Nephron (organoid): ENCODE measurements around the gene KRTAP22-2.

Experiments
- H3K27ac Mint-ChIP-seq, 3 experiments: 2 replicates each; pipeline ENCODE4 v1.8.0; 2020; ENCODE audit warnings: mixed read lengths in 3 of 3, mild to moderate bottlenecking in 2 of 3, moderate library complexity in 1 of 3
- H3K27me3 Mint-ChIP-seq: 2 replicates; pipeline ENCODE4 v1.8.0; 2021; ENCODE audit warnings: low read depth, mild to moderate bottlenecking, moderate library complexity, mixed read lengths
- H3K36me3 Mint-ChIP-seq: 2 replicates; pipeline ENCODE4 v1.8.0; 2020; ENCODE audit warnings: low read depth, mixed read lengths
- H3K4me1 Mint-ChIP-seq: 2 replicates; pipeline ENCODE4 v1.8.0; 2020; ENCODE audit warnings: mixed read lengths
- H3K4me3 Mint-ChIP-seq, 3 experiments: 2 replicates each; pipeline ENCODE4 v1.8.0; 2020; ENCODE audit warnings: mild to moderate bottlenecking in 3 of 3, mixed read lengths in 3 of 3, moderate library complexity in 2 of 3
- H3K9me3 Mint-ChIP-seq: 2 replicates; pipeline ENCODE4 v1.8.0; 2020; ENCODE audit warnings: mixed read lengths
- TF ChIP-seq, protein P1 (sequence below), 3 experiments: fragments of 200-600 bp; sonication (generic); IDR thresholded peaks; one replicate each; pipeline ENCODE4 v1.5.0; 2021; ENCODE audit warnings: antibody characterized with exemption in 3 of 3; ENCODE audit not compliant: unreplicated experiment in 3 of 3

Gene KRTAP22-2

DNA sequence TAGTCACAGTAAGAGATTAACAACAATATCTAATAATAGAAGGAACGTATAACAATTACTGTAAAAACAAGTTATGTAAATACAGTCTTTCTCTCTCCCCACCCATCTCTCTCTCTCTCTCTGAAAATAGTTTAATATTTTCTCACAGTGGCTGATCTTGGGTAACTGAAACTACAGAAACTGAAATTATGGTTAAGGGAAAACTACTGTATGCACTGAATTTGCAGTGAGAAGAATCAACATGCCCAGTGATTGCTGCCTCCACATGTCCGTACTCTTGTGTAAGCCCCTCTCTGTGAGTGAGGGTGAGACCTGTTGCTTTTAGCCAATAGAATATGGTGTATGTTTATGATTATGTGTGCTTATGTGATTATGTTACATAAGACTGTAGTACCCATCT lies 21.9 kb upstream of the KRTAP22-2 start:
- Mint-ChIP-seq H3K4me1 (no peaks in the 10 kb centered on the region), H3K36me3 (no peaks in the 10 kb centered on the region), H3K27ac (no peak overlapping the region), H3K27me3 (no peaks in the 10 kb centered on the region), H3K4me3 (no peak overlapping the region), H3K9me3 (peaks cover 3% of the 10 kb centered on the region)
- TF ChIP-seq, protein P1, sequence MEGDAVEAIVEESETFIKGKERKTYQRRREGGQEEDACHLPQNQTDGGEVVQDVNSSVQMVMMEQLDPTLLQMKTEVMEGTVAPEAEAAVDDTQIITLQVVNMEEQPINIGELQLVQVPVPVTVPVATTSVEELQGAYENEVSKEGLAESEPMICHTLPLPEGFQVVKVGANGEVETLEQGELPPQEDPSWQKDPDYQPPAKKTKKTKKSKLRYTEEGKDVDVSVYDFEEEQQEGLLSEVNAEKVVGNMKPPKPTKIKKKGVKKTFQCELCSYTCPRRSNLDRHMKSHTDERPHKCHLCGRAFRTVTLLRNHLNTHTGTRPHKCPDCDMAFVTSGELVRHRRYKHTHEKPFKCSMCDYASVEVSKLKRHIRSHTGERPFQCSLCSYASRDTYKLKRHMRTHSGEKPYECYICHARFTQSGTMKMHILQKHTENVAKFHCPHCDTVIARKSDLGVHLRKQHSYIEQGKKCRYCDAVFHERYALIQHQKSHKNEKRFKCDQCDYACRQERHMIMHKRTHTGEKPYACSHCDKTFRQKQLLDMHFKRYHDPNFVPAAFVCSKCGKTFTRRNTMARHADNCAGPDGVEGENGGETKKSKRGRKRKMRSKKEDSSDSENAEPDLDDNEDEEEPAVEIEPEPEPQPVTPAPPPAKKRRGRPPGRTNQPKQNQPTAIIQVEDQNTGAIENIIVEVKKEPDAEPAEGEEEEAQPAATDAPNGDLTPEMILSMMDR (IDR thresholded peaks at IDR 0.05; ENCODE audit: unreplicated experiment in 3 of 3): no peak

DNA sequence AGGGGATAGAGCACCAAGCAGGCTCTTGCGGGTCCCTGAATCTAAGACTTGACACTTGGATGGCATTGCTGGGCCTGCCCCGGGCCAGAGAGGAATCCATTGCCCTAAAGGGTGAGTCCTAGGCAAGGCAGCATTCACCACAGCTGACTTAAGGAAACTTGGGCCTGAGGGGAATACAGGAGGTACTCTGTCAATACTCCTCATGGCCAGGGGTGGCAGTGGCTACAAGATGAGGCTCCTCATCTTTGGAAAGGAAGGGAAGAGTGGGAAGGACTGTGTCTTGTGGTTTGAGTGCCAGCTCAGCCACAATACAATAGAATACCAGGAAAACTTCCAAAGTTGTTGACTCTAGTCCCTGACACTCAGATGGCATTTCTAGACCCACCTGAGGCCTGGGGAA lies 15.8 kb upstream of the KRTAP22-2 start:
- no peaks in the 10 kb centered on the region for H3K4me1 Mint-ChIP-seq
- no peaks in the 10 kb centered on the region for H3K36me3 Mint-ChIP-seq
- H3K27ac Mint-ChIP-seq: no peak overlapping the region
- no peak overlapping the region for H3K4me3 Mint-ChIP-seq
- H3K9me3 Mint-ChIP-seq: peaks cover 1% of the 10 kb centered on the region
- H3K27me3 Mint-ChIP-seq: peaks cover 5% of the 10 kb centered on the region
- TF ChIP-seq, protein P1 (IDR thresholded peaks at IDR 0.05; ENCODE audit: unreplicated experiment in 3 of 3): no peak

DNA sequence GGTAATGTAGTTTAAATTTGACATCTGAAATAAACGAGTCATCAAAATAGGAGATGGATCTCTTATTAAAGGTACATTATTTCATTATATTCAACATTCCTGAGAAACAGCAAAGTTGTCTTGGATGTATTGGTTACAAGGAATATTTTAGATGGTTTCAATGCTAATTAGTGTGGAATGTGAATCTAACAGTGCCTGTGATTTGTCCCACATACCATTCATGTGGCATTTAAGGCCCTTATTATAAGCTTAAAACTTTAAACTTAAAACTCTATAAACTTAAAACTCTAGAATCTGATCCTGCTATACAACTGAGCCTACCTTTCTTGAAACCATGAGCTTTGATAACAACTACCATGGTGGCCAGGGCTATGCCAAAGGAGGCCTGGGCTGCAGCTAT lies 10.6 kb upstream of the KRTAP22-2 start, which contains the start of gene KRTAP22-1:
Gene KRTAP22-1, plus strand, starts transcription at position 301 of the 400 bp plus-strand sequence.
- Mint-ChIP-seq H3K4me1 (no peaks in the 10 kb centered on the region), H3K36me3 (no peaks in the 10 kb centered on the region), H3K27me3 (peaks cover 5% of the 10 kb centered on the region), H3K4me3 (no peak within 1 kb of the TSS), H3K9me3 (no peaks in the 10 kb centered on the region), H3K27ac (no peak within 1 kb of the TSS)
- TF ChIP-seq, protein P1 (IDR thresholded peaks at IDR 0.05; ENCODE audit: unreplicated experiment in 3 of 3): no peak

DNA sequence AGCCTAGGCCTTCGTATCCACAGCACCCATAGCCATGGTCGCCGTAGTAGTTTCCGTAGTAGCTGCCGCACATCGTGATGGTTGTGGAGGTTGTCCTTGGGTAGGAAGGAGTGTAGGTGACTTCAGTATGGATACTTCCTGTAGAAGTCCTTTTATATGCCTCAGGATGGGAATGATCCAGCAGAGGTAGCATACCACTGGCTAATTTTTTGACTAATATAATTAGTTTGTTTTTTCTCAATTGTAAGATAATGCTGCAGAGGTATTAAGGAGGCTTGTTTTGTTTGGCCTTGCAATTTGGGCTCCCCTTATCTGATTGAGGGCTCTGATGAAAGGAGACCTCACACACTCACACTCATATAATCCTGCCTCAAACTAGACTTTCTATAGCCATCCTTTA lies 8.6 kb upstream of the KRTAP22-2 start, which contains the start of gene KRTAP6-2:
Gene KRTAP6-2, minus strand, starts transcription at position 101 of the 400 bp plus-strand sequence. Its CDS starts 28 bp downstream, at position 73.
- H3K9me3 Mint-ChIP-seq: no peaks in the 10 kb centered on the region
- no peaks in the 10 kb centered on the region for H3K4me1 Mint-ChIP-seq
- H3K36me3 Mint-ChIP-seq: no peaks in the 10 kb centered on the region
- H3K27me3 Mint-ChIP-seq: no peaks in the 10 kb centered on the region
- no peak within 1 kb of the TSS for H3K4me3 Mint-ChIP-seq
- TF ChIP-seq, protein P1 (IDR thresholded peaks at IDR 0.05; ENCODE audit: unreplicated experiment in 3 of 3): no peak
- H3K27ac Mint-ChIP-seq: no peak within 1 kb of the TSS

DNA sequence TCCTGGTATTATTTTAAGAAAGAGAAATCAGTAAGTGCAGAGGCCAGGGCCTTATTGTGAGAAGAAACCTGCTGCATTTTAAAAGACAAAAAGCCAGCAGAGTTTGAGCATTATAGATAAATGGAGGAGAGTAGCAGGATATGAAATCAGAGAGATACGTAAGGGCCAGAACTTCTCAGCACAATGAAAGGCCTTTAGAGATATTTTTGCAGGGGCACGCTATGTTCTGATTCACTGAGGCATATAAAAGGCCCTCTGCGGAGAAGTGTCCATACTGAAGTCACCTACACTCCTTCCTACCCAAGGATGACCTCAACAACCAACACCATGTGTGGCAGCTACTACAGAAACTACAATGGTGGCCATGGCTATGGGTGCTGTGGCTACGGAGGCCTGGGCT lies 1.9 kb upstream of the KRTAP22-2 start, which contains the start of gene KRTAP6-3:
Gene KRTAP6-3, plus strand, starts transcription at position 301 of the 400 bp plus-strand sequence. Its CDS starts 6 bp downstream, at position 307.
- H3K36me3 Mint-ChIP-seq: no peaks in the 10 kb centered on the region
- no peaks in the 10 kb centered on the region for H3K4me1 Mint-ChIP-seq
- H3K9me3 Mint-ChIP-seq: no peaks in the 10 kb centered on the region
- H3K27ac Mint-ChIP-seq: no peak within 1 kb of the TSS
- H3K27me3 Mint-ChIP-seq: no peaks in the 10 kb centered on the region
- TF ChIP-seq, protein P1 (IDR thresholded peaks at IDR 0.05; ENCODE audit: unreplicated experiment in 3 of 3): no peak
- no peak within 1 kb of the TSS for H3K4me3 Mint-ChIP-seq

DNA sequence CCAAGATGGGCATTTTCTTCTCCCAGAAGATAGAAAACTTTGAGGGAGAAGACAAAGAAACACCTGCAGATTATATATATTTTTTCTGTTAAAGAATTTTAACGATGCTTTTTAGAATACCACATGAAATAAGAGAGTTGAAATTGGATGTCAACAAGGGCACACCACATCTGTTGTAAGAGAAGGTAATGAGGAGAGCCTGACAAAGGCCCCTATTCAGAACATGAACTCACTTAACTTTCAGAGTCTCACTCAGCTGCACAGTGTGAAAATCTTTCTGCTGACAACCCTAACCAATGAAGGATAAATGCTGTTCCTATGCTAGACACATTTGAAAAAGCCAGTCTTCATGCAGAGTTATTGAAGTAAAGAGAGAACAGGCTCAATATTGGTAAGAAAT lies 7.3 kb downstream of the KRTAP22-2 start:
- Mint-ChIP-seq H3K27me3 (no peaks in the 10 kb centered on the region), H3K9me3 (no peaks in the 10 kb centered on the region), H3K36me3 (no peaks in the 10 kb centered on the region), H3K4me1 (no peaks in the 10 kb centered on the region), H3K27ac (no peak overlapping the region), H3K4me3 (no peak overlapping the region)
- TF ChIP-seq, protein P1 (IDR thresholded peaks at IDR 0.05; ENCODE audit: unreplicated experiment in 3 of 3): no peak
